Rectal smooth muscle tissue (tissue), 1 donor: ENCODE results near the gene ZIC1.

ENCODE experiments used
- H3K27ac ChIP-seq: one replicate; pipeline ENCODE4 v1.7.0; 2013; ENCODE audit warnings: low read depth, low read length, inconsistent platforms
- H3K27me3 ChIP-seq: one replicate; pipeline ENCODE4 v1.7.0; 2013; ENCODE audit warnings: low read length; ENCODE audit not compliant: control insufficient read depth, insufficient read depth
- H3K36me3 ChIP-seq: one replicate; pipeline ENCODE4 v1.7.0; 2013; ENCODE audit warnings: low read length; ENCODE audit not compliant: control insufficient read depth, insufficient read depth
- H3K4me1 ChIP-seq: one replicate; pipeline ENCODE4 v1.7.0; 2013; ENCODE audit warnings: low read length; ENCODE audit not compliant: control insufficient read depth, insufficient read depth
- H3K4me3 ChIP-seq: one replicate; pipeline ENCODE4 v1.7.0; 2013; ENCODE audit warnings: low read length
- H3K9ac ChIP-seq: one replicate; pipeline ENCODE4 v1.7.0; 2013; ENCODE audit warnings: low read length

The ZIC1 gene

GRCh38 chr3:147409143-147410115 lies at the start of gene ZIC1:
ZIC1 (plus strand) TSS chr3:147409365; CDS start chr3:147410113, 748 bp downstream.
- Histone ChIP-seq H3K4me3 (peak within 1 kb of the TSS; percentile 3), H3K4me1 (peaks cover 2% of the 10 kb centered on the region), H3K36me3 (no peaks in the 10 kb centered on the region), H3K27me3 (peaks cover 71% of the 10 kb centered on the region), H3K27ac (no peak within 1 kb of the TSS), H3K9ac (no peak within 1 kb of the TSS)

- peaks cover 38% of the 10 kb centered on the region for H3K27me3 ChIP-seq
- no peaks in the 10 kb centered on the region for H3K36me3 ChIP-seq
- H3K4me1 ChIP-seq, result no peaks in the 10 kb centered on the region
- no peak overlapping the region for H3K9ac ChIP-seq
- H3K27ac ChIP-seq, result no peak overlapping the region
- no peak overlapping the region for H3K4me3 ChIP-seq
Observed at GRCh38 chr3:147360051-147360439, 49.1 kb upstream of the ZIC1 start.

DNA sequence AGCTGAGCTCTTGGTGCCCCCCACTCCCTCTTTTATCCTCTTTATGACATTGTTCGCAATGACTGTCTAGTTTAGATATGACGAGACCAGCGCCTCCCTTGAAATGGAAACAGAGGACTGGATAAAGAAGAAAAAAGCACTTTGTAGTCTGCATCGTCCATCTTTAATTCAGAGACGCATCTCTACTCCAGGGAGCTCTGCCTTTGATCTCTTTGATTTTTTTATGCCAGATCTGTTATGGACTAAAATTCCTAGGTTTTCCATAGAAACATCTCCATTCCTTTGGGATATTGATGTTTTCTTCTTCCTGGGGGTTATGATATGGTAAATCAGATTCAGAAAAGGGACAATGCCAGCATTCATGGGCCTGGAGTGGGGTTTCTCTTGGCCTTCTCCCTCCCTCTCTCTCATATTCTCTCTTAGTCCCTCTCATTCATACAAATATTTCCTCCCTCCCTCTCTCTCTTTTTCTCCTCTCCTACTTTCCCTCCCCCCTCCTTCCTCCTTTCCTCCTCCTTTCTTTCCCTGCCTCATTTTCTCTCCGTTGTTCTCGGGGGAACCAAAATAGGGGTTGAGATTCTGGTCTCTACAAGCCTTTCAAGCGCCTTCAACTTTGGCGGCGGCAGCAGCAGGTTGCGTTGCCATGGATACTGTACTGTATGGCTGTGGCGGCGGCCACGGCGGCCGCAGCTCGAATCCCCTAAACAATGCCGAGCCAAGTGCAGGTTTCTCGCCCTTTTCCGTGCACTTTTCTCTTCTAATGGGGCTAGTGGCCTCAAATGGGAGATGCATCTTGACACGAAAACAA lies 48.3 kb upstream of the ZIC1 start:
- peaks cover 33% of the 10 kb centered on the region for H3K27me3 ChIP-seq
- H3K36me3 ChIP-seq, result no peaks in the 10 kb centered on the region
- H3K27ac ChIP-seq, result no peak overlapping the region
- H3K4me1 ChIP-seq, result no peaks in the 10 kb centered on the region
- no peak overlapping the region for H3K9ac ChIP-seq
- H3K4me3 ChIP-seq, result no peak overlapping the region

GRCh38 chr3:147361454-147362420 lies 47.4 kb upstream of the ZIC1 start:
- Histone ChIP-seq H3K27me3 (peaks cover 27% of the 10 kb centered on the region), H3K36me3 (no peaks in the 10 kb centered on the region), H3K4me1 (no peaks in the 10 kb centered on the region)

GRCh38 chr3:147364771-147365170 lies 44.4 kb upstream of the ZIC1 start:
- H3K27ac ChIP-seq, result no peak overlapping the region
- no peak overlapping the region for H3K4me3 ChIP-seq
- H3K9ac ChIP-seq, result no peak overlapping the region
- no peaks in the 10 kb centered on the region for H3K36me3 ChIP-seq
- H3K4me1 ChIP-seq, result no peaks in the 10 kb centered on the region
- peaks cover 21% of the 10 kb centered on the region for H3K27me3 ChIP-seq

More at GRCh38 chr3:147361454-147362420, 47.4 kb upstream of the ZIC1 start:
- Histone ChIP-seq H3K4me3 (no peak overlapping the region), H3K27ac (no peak overlapping the region), H3K9ac (no peak overlapping the region)

DNA sequence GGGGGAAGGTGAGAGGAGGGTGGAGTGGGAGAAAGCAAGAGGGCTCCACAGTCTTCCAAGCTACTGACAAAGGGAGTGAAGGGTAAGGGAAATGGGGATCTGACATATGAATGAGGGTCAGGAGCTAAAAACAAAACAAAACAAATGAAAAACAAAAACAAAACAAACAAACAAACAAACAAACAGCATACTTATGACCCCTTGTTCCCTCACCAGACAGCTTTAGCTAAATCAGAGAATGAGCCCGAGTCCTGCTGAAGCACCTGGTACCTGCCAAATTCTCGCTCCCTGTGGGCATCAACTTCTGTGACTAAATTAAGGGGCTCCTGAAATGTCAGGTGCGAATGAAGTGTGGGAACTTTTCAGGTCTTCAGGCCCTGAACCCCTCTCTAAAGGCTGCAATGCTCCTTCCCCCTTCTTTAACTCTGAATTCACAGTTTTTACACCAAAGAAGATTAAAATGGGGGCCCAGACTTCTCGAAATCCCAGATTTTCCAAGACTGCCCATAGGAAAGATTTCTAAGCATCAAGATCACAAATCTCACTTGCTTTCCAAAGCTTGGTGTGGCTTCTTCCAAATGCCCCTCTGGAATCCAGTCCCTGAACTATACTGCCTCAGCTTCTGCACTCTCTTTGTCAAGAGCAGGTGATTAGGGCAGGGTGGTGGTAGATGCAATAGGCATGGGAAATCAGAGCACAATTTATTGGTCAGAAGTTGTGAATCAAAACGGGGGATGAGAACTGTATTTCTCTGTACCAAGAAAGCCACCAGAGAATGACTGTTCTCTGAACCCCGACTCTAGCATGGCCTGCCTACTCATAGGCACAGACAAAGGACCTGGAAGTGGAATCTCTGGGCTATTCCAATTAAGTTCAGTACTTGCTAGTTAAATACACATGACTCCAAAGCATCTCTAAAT lies 43.7 kb upstream of the ZIC1 start:
- Histone ChIP-seq H3K4me3 (no peak overlapping the region), H3K27ac (no peak overlapping the region), H3K36me3 (no peaks in the 10 kb centered on the region), H3K27me3 (peaks cover 19% of the 10 kb centered on the region), H3K4me1 (no peaks in the 10 kb centered on the region), H3K9ac (no peak overlapping the region)

DNA sequence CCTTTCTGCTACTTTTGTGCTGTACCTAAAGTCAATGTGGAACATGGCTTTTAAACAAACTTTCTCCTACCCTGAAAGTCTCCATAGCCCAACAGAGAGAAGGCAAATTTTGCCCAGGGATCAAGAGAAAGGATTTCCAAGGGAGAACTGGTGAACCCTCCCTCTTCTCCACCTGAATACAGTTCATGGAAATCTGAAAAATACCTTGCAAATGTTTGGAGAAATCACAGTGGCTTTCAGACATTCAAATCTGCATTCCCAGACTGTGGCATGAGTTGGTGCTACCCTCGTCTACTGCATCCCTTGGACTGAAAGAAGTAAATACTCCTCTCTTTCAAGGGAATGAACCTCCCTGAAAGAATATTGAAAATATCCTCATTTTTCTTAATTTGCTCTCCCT lies 41.5 kb upstream of the ZIC1 start:
- Histone ChIP-seq H3K4me1 (no peaks in the 10 kb centered on the region), H3K27ac (no peak overlapping the region), H3K9ac (no peak overlapping the region), H3K27me3 (peaks cover 23% of the 10 kb centered on the region), H3K36me3 (no peaks in the 10 kb centered on the region), H3K4me3 (no peak overlapping the region)

- H3K36me3 ChIP-seq, result no peaks in the 10 kb centered on the region
- H3K9ac ChIP-seq, result no peak overlapping the region
- no peak overlapping the region for H3K4me3 ChIP-seq
- no peak overlapping the region for H3K27ac ChIP-seq
- H3K27me3 ChIP-seq, result peaks cover 25% of the 10 kb centered on the region
- no peaks in the 10 kb centered on the region for H3K4me1 ChIP-seq
Observed at GRCh38 chr3:147368151-147368550, 41.0 kb upstream of the ZIC1 start.

DNA sequence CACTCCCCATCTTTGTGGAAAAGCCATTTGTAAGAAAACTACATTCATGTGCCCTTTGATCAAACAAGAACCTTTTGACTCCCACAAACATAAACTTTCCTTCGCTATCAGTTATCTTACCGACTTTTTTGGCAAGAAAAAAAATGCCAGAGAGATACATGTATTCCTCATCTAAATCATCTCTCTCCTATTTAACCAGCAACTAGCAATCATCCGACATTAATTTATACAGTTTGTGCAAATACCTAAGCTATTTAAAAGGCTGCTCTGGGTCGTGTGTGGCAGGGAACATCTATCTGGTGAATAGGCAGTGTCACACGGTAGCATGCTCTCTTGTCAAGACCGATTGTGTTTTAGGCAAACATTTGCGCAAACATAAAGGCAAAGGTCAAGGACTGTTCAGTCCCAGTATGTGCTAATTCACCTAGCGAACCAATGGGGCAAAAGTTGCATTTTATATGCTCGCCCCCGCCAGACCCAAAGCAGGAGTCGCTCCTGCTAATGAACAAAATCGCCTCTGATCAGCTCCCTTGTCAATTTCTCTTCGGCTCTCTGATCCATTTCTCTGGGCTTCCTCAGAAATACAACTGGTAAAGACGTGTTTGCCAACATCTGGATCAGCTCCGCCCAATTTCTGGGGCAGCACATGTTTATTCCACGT lies 40.5 kb upstream of the ZIC1 start:
- peaks cover 27% of the 10 kb centered on the region for H3K27me3 ChIP-seq
- no peak overlapping the region for H3K27ac ChIP-seq
- H3K9ac ChIP-seq, result no peak overlapping the region
- H3K4me1 ChIP-seq, result no peaks in the 10 kb centered on the region
- H3K36me3 ChIP-seq, result no peaks in the 10 kb centered on the region
- no peak overlapping the region for H3K4me3 ChIP-seq

DNA sequence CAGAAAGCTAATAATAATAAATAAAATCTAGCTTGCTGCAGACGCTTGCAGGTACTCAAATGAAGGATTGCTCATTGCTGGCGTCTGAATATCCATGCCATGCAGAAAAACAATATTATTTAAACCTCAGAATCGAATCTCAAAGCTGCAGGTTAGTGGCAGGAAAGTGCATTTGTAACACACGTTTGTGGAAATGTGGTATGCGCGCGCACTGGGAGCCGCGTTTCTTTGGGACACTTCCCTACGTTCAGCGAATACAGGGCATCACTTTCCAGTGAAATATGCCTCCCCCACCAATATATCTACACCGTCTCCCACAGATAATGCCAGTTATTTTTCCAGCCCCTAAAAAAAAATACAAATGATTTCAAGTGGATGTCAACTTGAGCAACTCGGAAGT lies 39.9 kb upstream of the ZIC1 start:
- no peak overlapping the region for H3K4me3 ChIP-seq
- peaks cover 29% of the 10 kb centered on the region for H3K27me3 ChIP-seq

More for the DNA sequence above, 39.9 kb upstream of the ZIC1 start:
- H3K9ac ChIP-seq, result no peak overlapping the region
- no peak overlapping the region for H3K27ac ChIP-seq
- no peaks in the 10 kb centered on the region for H3K4me1 ChIP-seq
- no peaks in the 10 kb centered on the region for H3K36me3 ChIP-seq
